Dermis blood vessel endothelial cell (primary cell): Measurements from ENCODE around the gene HDAC11. TPM values are rescaled to one million over a fixed set of nuclear protein-coding genes. Genes with fewer than 3 reads are reported as not detected.

Source experiments
- DNase-seq: peaks from one replicate; pipeline ENCODE4 v3.0.0; 2010
- total RNA-seq: library from RNA; depleted of rRNA; stranded (reverse); fragments of >200 nt; gene quantifications from 2 replicates; pipeline ENCODE4 v1.2.3, GENCODE V29; 2014

The HDAC11 gene
- total RNA-seq, 1 donor from 2014 or later: 8.8 TPM

DNA sequence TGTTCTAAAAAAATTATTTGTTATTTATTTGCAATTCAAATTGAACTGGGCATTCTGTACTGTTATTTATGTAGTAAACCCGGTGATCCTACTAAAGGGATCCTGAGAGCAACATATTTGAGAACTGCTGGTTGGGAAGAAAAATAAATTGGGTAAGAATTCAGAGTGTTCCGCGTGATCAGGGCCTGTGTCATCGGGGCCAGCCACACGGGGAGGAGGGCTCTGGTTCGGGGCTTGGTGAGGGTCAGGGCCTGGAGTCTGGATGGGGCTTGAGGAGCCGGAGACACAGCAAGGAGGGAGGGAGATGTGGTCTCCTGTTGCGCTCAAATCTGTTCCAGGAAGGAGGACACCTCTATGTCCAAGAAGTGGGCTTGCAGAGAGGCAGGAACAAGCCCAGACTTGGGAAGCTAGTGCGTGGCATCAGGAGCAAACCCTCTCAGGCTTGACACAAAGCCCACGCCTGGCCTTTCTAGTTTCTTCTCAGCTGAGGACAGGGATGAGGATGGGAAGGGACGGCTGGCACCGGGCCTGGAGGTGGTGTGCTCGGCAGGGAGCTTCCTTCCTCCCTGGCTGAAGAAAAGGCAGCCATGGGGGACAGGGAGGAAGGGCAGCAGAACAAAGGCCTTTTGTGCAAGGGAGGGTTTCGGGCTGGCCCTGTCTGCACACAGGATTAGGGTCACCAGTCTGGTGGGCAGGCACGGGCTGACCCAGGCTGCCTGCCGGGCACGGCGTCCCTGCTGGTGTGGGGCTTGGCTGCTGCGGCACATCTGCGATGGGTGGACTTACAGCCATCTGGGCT, 45.9 kb downstream of the HDAC11 start:
- no peak for DNase-seq

DNA sequence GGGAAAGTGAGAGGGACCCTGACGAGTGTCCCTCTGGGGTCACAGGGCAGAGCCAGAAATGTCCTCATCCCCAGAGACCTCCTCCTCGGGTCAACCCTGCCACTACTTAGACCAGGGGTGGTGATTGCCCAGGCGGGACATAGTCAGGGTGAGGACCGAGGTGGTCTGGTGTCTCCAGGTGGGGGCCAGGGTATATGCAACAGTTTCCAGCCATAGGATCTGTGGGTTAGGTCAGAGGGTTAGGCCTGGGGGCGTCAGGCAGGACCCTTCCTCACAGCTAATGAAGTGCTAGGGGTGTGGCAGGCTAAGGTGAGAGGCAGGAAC, 46.5 kb downstream of the HDAC11 start:
- no peak for DNase-seq

DNA sequence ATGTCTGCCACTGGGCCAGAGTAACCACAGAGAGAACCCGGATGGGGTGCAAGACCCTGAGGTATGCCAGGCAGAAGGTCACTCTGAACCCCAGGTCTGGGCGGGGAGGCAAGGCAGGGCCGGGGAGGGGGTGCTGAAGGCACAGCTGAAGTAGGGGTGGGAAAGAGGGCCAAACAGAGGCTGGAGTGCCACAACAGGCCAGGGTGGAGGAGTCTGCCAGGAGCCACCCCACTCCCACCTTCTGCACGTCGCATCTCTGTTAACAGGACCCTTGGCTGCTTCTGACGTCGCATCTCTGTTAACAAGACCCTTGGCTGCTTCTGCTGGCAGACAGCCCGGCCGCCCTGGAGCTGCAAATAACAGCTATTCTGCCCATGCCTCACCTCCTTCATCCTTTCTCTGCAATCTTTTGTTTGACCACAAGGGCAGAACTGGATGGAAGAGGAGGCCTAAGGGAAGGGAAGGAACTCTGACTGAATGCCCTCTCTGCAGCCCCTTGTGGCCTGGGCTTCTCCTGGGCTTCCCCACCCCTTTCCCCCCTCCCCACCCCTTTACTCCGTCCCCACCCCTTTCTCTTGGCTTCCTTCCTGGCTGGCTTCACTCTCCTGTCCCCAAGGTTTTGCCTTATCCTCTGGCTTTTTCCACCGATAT, 48.2 kb downstream of the HDAC11 start:
- peak; percentile 17 for DNase-seq

DNA sequence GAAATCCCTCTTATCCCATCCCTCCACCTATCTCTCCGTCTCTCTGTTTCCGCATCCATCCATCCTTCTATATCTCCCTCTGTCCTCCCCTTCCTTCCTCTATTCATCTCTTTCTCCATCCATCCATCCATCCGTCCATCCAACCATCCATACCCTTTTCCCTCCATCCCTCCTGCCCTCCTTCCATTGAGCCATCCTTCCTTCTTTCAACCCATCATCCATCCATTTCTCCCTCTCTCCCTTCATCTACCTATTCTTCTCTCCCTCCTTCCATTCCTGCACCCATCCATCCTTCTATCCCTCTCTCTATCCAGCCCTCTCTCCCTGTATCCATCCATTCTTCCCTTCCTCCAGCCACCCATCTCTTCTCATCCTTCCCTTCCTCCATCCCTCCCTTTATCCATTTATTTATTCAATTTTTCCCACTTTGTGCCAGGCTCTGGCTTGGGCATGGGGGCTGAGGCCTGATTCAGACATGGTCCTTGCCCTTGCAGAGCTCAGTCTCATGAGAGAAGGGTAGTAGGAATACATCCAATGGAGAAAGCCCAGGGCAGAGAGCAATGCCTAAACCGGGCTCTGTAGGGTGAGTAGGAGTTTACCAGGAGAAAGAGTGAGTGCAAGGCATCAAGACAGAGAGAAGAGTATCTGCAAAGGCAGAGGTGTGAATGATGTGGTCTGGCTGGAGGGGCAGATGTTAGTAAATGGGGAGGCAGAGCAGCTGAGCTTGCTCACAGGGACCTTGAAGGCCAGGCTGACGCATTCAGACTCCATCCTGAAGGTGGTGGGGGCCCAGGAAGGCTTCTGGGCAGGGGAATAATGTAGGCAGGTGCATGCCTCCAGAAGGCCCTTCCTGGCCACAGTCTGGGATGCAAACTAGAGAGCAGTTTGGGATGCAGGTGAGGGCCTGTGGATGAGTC, 49.3 kb downstream of the HDAC11 start:
- no peak for DNase-seq

DNA sequence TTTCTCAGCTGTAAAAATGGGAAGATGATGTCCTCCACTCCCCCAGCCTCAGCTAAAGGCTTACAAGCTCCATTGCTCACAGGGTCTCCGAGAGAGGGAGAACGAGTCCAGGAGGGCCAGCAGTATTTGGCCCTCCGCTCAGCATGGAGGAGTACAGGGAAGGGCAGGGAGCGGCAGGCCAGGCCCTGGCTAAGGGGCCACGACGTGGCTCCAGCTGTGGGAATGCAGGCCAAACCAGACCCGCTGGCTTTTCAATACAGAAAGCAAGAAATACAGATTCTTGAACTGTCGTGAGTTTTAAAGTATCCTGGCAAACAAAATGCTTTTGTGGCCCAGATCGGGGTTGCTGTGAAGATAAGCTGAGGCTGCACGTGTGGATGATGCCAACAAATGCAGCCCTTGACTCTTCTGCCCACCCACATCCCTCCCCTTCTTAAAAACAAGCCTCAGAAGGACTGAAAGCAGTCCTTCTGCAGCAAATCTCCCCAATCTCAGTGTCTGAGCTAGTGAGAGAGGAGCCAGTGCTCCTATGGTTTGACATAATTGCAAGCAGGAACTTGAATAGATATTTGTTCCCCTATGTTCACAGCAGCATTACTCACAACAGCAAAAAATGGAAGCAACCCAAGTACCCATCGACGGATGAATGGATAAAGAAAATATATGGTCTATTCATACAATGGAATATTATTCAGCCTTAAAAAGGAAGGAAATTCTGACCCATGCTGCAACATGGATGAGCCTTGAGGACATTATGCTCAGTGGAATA, 50.3 kb downstream of the HDAC11 start:
- DNase-seq: no peak

DNA sequence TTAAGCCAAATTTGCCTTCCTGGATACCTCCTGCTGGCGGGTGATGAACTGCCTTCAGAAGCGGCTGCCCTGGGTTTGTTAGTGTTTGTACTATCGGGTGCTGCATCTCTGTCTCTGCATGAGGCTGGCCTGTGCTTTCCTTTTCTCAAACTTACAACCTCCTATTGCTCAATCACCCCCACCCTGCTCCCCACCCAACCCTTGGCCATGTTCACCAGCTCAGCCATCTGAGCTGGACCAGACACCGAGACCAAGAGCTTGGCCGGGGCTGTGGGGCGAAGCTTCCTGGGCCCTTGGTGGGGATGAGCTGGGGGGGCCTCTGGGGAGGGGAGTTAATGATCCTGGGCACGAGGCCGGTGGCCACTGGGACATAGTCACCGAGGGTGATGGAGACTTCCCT, 52.0 kb downstream of the HDAC11 start:
- no peak for DNase-seq

DNA sequence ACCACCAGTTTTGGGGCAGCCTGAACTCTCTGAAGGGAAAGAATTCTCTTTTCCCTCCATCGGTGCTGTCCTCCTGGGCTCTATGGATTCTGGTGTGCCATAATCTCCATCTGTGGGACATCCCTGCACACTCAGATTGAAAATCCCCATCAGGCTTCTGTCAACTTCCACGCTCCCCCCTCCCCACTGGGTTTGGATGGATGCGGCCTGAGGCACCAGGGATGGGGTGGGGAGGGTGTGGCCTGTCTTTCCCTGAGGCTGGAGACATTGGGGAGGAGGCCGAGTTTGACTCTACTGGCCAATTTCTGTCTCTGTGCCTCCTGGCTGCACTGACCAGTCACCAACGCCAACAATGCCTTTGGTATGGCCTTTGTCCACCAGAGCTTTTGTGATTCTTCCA, 52.5 kb downstream of the HDAC11 start:
- no peak for DNase-seq

DNA sequence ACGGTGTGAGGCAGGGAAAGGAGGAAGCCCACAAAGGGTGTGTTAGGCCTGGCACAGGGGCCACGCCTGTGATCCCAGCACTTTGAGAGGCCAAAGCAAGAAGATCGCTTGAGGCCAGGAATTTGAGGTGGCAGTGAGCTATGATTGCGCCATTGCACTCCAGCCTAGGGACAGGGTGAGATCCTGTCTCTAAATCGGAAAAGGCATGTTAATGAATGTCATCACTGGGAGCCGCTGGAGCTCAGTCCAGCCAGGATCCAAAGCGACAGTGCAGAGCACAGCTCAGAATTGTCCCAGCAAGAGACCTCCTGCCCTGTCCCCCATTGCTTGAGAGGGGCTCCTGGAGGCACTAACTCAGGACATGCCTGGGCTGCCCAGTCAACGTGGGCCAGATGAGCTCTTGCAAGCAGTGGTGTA, 53.8 kb downstream of the HDAC11 start:
- DNase-seq: no peak

DNA sequence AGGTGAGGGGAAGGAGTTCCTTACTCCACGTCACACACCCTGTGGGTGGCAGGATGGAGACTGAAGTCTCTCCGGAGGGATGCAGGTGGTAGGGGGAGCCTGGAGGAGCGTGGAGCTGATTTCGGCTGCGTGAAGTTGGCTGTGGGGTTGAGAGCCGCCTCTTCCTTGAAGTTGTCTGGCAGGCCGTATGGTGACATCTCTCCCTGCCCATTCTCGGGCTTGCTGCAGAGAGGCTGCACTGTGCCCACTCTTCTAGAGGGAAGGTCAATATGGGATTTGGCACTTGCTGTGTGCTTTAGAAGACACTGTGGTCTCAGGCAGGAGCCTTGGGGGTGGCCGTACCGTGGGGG, 55.4 kb downstream of the HDAC11 start:
- no peak for DNase-seq

DNA sequence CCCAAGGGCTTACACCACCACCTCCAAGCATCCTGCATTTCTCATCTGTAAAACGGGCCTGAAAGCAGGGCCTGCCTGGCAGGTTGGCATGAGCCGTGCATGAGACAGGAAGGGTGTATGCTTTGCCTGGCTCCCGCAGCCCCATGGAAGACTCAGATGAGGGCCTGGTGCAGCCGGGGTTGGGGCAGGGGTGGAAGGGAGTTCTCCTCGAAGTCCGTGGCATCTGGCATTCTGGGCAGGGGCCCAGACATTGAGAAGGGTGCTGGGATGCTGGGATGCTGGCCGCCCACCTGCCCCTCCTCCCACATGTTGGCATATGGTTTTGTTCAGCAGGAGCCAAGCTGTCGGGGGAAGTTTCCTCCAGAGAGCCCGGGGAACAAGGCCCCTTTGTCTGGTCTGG, 55.8 kb downstream of the HDAC11 start:
- DNase-seq: no peak

DNA sequence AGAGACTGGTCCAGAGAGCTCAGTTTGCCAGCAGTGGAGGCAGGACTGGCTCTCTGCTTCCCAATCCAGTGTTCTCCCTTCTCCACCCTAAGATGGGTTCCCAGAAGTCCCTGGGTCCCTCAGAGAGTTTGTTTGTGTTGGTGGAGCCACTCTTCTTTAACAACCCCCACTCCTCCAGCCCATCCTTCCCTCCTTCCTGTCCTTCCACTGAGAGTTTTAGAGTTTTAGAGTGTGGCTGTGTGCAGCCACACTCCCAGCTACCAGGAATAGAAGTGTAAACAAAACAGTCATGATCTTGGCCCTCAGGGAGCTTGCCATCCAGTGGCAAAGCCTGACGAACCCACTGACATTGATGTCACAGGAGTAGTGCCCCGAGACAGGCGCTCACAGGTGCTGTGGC, 56.3 kb downstream of the HDAC11 start:
- no peak for DNase-seq

DNA sequence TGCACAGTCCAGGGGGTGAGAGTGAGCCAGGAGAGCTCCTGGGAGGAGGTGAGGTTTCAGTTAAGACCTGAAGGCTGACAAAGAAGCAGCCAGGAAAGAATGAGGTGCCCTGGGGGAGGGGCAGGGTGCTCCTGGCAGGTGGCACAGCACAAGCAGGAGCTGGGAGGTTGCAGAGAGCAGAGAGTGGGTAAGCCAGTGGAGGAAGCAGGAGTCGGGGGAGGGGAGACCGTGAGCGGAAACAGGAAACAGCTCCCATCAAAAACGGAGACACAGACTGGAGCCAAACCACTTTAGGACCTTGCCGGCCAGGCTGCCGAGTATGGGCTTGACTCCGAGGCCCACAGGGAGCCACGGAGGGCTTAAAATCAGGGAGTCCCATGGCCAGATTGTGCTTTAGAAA, 56.7 kb downstream of the HDAC11 start:
- DNase-seq: no peak

DNA sequence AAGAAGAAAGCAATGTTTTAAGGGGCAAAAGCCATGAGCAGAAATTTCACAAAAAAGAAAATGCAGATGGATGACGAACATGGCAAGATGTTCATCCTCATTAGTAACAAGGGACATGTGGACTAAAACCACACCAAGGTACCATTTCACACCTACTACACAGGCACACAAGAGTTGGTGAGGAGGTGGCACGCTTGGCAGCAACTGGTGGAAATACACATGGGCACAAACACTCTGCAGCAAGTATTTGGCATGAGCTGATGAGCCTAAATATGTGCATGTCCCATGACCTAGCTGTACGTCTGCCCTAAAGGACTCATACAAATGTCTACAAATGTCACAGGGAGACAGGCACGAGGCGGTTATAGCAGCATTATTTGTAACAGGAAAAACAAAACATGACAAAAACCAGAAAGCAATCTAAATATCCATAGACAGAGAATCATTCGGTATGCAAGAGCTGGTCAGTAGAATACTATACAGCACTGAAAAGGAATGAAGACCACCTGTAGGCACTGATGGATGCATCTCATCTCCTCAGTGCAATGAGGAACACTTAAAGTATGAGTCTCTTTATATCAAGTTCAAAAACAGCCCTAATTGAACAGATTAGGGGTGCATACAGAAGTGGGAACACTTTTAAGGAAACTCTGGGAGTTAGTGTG, 57.3 kb downstream of the HDAC11 start:
- DNase-seq: no peak

DNA sequence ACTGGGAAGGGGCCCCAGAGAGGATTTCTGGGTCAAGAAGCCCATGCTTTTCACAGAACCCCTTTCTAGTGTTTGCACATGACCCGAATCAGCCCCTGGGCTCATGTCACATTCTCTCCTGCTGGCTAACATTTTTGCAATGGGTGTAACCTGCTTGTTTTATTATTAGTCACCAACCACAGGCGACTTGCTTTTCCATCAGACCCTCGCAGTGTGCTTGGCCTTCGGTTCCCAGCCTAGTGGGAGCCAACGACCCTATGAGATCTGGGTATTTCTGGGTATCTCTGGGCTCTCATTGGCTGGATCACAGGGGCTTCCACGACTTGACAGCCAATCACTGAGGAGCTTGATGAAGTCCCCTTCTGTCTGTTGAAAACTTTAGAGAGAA, 57.8 kb downstream of the HDAC11 start:
- DNase-seq: no peak

DNA sequence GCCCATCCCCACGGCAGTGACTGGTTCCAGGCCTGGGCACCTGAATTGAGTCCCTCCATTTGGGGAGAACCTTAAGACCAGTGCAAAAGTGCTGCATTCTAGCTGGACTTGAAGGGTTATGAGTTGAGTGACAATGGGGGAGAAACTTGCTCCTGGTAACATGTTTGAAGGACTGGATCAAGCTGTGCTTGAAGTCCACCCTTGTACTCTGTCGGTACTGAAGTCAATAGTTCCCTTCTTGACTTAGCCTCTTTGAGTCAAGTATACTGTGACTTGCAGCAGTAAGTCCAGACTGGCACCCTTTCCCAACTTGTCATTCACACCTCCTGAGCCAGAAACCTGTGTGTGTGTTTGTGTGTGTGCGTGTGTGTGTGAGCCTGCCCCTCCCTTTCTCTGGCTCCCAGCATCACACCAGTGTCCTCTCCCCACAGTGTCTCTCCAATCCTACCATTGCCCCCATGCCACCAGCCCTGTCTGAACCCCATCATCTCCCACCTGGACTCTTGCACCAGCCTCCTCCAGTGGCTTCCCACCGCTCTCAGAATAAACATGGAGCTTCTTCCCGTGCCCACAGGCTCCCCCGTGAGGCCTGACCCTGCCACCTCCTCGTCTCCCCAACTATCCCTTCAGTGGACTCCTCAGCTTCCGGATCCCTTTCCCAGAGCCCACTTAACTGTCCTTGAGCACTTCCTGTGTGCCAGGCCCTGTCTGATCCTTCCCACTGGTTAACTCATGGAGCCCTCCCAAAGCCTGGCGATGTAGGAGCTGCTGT, 58.6 kb downstream of the HDAC11 start:
- DNase-seq: no peak

DNA sequence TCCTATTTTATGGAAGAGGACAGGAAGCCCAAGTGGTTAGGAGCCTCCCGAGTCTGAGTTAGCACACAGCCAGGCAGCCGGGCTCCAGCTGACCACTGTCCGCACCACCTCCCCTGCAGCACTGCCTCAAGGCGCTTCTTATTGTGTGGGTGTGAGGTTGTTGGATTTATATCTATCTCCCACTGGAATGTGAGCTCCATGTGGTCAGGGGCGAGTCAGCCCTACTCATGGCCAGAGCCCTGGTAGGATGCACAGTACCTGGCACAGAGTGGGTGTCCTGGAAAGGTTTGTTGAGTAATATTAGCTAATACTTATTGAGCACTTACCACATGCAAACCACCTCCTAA, 59.2 kb downstream of the HDAC11 start:
- DNase-seq: no peak

DNA sequence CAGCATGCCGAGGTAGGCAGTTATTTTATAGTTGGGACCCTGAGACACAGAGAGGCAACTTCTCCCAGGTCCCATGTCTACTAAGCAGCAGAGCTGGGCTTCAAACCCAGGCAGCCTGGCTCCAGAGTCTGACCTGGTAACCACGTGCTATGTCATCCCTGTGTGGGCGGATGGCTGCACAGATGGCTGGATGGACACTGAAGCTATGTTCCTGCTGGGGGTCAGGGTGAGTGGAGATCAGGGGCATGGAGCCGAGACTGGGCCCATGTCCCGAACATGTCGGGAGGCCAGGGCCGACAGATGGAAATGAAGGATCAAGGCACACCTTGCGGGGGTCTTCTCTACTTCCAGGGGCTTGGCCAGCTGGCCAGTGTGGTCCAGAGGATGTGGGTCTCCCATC, 59.6 kb downstream of the HDAC11 start:
- DNase-seq: no peak

DNA sequence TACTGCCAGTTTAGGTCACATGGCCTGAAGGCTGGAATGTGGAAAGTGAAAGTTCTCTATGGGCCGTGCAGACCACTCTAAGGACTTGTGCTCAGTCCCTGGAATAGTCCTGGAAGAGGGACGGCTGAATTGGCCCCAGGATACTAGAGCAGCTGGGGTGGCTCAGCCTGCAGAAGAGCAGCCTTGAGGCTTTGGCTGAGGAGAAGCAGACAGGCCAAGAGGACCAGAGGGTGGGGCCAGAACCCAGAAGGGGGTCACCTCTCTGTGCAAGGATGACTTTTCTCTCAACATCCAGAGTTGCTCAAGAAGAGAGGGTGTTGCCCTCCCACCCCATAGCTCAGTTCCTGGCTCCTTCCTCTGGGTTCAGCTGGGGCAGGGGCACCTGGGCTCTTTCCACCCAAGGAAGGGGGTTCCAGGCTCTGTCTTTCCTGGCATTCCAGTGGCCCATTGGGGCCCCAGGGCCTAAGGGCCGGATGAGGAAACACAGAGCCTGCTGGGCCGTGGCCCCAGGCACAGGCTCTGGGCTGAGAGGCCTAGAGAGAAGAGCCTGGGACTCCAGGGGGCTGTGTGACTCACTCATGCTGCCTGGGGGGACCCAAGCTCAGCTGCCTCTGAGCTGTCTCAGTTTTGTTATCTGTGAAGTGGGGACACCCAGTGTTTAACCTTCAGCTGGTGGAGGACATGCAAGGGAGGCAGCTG, 60.3 kb downstream of the HDAC11 start:
- DNase-seq: no peak

DNA sequence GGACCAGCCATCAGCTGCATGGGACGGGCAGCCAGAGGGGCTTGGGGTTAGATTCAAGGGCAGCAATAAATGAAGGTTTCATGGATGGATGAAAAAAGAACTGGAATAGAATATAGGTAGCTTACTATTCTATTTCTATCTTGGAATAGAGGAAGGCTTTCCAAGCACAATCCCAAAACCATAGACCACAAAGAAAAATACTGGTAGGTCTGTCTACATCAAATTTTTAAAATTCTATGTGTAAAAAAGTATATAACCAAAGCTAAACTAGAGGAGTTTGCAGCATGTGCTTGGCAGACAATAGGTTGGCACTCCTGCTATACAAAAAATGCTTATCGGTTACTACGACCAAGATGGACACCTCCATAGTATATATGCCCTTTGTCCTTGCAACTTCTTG, 61.6 kb downstream of the HDAC11 start:
- no peak for DNase-seq

DNA sequence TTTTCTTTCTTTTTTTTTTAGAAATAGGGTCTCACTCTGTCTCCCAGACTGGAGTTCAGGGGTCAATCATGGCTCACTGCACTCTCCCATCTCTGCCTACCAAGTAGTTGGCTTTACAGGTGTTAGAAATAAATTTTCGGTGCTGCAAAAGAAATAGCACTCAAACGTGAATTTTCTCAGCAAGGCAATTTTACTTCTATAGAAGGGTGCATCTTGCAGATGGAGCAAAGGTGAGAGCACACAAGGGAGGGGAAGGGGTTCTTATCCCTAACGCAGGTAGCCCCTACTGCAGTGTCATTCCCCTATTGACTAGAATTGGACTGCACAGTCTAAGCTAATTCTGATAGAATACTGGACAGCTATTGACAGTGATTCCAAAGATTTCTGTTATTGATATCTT, 62.0 kb downstream of the HDAC11 start:
- no peak for DNase-seq

DNA sequence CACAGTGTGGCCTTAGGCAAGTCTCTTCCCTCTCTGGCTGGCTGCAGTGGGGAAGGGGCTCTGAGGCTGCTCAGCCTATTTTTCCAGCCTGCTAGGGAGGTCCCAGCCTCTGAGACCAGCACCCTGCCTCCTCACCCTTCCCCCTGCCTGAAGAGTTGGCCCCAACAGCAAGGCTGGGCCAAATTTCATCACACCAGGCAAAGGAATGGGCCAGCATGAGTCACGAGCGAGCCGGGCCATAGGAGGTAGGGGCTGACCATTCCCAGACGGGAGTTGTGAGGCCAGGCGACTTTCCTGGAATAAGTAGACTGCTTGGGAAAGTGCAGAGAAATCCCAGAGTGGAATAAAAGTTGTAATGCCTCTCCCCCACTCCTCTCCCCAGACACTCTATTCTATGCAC, 63.1 kb downstream of the HDAC11 start:
- DNase-seq: no peak
